HG02623 (cell line): ENCODE results near the gene MSTO1.
A peak's percentile ranks its signal among the peaks of the same experiment; 100 is the strongest.
"Not testable (repeated sequence)": the region's sequence is repeated elsewhere in the genome, so short reads cannot be mapped to it uniquely, and the experiment has no call there.

Experiments
- ATAC-seq: cut with Tn5 transposase; IDR thresholded peaks from one replicate; pipeline ENCODE4 v1.9.1; 2021; ENCODE audit warnings: moderate library complexity; ENCODE audit not compliant: unreplicated experiment

MSTO1 gene

GRCh38 chr1:155609515-155610256 lies at the start of gene MSTO1:
TSS of gene MSTO1 (plus strand) at chr1:155610218. CDS start at chr1:155610249, 31 bp downstream.
- peak; percentile 87 for ATAC-seq

GRCh38 chr1:155561779-155562580 lies 48.0 kb upstream of the MSTO1 start:
- peak; percentile 21 for ATAC-seq

- peak; percentile 72 for ATAC-seq
Observed at GRCh38 chr1:155562581-155563376, 47.2 kb upstream of the MSTO1 start, which contains the start of gene ASH1L. TSS of gene ASH1L (minus strand) at chr1:155562803. CDS start at chr1:155521519, 41,284 bp downstream.

GRCh38 chr1:155563377-155564022 lies 46.5 kb upstream of the MSTO1 start:
- peak; percentile 4 for ATAC-seq

GRCh38 chr1:155569988-155570592 lies 39.9 kb upstream of the MSTO1 start:
- ATAC-seq = no peak

- ATAC-seq = no peak
Observed at GRCh38 chr1:155570593-155570990, 39.4 kb upstream of the MSTO1 start.

- no peak for ATAC-seq
Observed at GRCh38 chr1:155574077-155574476, 35.9 kb upstream of the MSTO1 start.

GRCh38 chr1:155575608-155576007 lies 34.4 kb upstream of the MSTO1 start:
- not testable (repeated sequence) for ATAC-seq

GRCh38 chr1:155583846-155584245 lies 26.2 kb upstream of the MSTO1 start:
- ATAC-seq = not testable (repeated sequence)

GRCh38 chr1:155589282-155589681 lies 20.7 kb upstream of the MSTO1 start:
- not testable (repeated sequence) for ATAC-seq

- not testable (repeated sequence) for ATAC-seq
Observed at GRCh38 chr1:155590516-155591247, 19.3 kb upstream of the MSTO1 start.

GRCh38 chr1:155591770-155592169 lies 18.2 kb upstream of the MSTO1 start:
- ATAC-seq = no peak

GRCh38 chr1:155595877-155596474 lies 14.0 kb upstream of the MSTO1 start:
- ATAC-seq = not testable (repeated sequence)

GRCh38 chr1:155596864-155597263 lies 13.2 kb upstream of the MSTO1 start:
- no peak for ATAC-seq

GRCh38 chr1:155598842-155599331 lies 11.1 kb upstream of the MSTO1 start:
- ATAC-seq = no peak

- ATAC-seq = not testable (repeated sequence)
Observed at GRCh38 chr1:155599828-155600572, 10.0 kb upstream of the MSTO1 start.

GRCh38 chr1:155607708-155608107 lies 2.3 kb upstream of the MSTO1 start:
- no peak for ATAC-seq

- no peak for ATAC-seq
Observed at GRCh38 chr1:155608888-155609225, 1.2 kb upstream of the MSTO1 start.
